Activated T-cell treated with anti-CD3 and anti-CD28 coated beads, Interleukin-2, amount 50 U/mL, for 48 hours (primary cell): ENCODE results near the gene SLCO3A1.

Experiments
- DNase-seq, 2 experiments: peaks; one replicate each; pipeline ENCODE4 v3.0.0-alpha.2; 2020

The SLCO3A1 gene

DNA sequence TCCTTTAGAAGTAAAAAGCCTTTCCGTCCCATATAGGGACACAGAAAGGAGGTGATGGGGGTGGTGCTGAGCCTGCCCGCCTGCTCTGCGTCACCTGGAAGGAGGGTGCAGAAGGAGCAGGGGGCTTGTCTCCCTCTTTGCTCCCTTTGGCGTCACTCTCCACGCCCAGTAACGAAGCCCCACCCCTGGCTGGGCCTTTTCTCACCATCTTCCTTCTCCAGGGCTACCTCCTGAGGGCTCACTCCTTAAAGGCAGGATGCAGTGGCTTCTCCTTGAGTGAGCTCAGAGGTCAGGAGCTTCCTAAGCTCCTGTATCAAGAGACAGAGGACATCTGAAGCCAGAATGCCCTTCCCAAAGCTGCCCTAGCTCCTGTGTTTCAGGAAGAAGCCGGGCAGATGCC is 31.5 kb downstream of the SLCO3A1 start:
- no peak for DNase-seq

DNA sequence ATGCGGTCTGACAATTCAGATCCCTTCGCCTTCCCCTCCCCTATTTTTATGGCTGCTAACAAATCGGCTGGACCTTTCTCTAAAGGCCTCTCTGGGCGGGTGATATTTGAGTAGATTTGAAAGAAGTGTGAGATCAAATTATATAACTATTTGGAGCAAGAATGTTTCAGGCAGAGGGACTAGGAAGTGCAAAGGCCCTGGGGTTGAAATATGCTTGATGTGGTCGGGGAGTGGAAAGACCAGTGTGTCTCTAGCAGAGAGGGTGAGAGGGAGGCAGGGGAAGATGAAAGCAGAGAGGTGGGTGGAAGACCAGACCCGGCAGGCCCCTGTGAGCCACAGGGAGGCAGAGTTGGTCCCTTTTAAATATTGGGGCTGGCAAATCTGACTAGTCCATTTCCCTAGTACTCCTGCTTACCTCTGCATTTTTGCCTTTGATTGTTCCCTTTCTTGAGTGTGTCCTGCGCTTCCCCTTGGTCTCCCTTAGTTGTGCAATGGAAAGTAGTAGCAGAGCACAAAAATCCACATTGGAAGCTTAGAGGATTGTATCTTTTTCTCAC is 32.3 kb downstream of the SLCO3A1 start:
- no peak for DNase-seq

DNA sequence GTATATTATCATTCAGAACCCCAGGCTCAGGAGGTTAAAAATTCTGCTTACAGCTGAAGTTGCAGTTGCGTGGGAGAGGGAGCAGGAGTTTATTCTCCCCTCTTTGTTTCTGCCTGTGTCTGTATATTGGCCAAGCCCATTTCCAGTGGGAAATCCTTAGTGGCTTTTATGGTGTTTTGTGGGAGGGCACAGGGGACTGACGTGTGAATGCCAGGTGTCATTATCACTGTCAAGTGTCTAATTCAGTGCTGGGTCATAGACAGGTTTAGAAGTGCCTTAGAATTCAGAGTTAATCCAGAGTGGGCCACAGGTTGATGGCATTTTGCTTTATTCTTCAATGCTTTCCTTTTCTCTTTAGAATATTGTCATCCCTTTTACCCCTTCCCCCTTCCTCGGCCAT is 33.4 kb downstream of the SLCO3A1 start:
- no peak for DNase-seq

- DNase-seq = no peak
Measured at GRCh38 chr15:91887321-91887720, 33.8 kb downstream of the SLCO3A1 start.

- DNase-seq = no peak
Measured at GRCh38 chr15:91887921-91888373, 34.4 kb downstream of the SLCO3A1 start.

GRCh38 chr15:91889111-91889815 is 35.8 kb downstream of the SLCO3A1 start:
- DNase-seq = no peak

GRCh38 chr15:91890614-91891013 is 37.1 kb downstream of the SLCO3A1 start:
- no peak for DNase-seq

GRCh38 chr15:91891101-91891500 is 37.6 kb downstream of the SLCO3A1 start:
- DNase-seq = no peak

DNA sequence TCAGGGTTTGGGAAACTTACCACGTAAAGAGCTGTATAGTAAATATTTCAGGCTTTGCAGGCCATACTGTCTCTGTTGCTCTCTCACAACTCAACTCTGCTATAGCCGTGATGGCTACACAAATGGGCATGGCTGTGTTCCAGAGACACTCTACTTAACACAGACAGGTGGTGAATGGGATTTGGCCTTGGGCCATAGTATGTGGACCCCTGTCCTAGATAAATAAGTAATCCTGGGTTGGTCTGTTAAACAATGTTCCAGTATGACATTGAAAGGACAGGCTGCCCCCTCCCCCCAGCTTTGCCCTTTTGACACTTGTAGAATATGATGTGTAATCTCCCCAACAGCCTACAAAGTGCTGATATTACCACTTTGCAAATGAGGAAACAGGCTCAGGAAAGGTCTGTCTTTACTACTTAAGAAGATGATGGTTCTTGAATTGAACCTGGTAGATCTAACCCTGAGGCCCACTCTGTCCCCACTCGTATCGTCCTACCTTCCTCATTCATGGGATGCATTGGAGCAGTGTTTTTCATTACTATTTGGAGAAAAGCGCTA is 38.4 kb downstream of the SLCO3A1 start:
- DNase-seq = no peak

- no peak for DNase-seq
Measured at GRCh38 chr15:91892436-91892835, 38.9 kb downstream of the SLCO3A1 start.

- no peak for DNase-seq
Measured at GRCh38 chr15:91894606-91895005, 41.1 kb downstream of the SLCO3A1 start.

- DNase-seq = no peak
Measured at GRCh38 chr15:91895051-91895450, 41.5 kb downstream of the SLCO3A1 start.

DNA sequence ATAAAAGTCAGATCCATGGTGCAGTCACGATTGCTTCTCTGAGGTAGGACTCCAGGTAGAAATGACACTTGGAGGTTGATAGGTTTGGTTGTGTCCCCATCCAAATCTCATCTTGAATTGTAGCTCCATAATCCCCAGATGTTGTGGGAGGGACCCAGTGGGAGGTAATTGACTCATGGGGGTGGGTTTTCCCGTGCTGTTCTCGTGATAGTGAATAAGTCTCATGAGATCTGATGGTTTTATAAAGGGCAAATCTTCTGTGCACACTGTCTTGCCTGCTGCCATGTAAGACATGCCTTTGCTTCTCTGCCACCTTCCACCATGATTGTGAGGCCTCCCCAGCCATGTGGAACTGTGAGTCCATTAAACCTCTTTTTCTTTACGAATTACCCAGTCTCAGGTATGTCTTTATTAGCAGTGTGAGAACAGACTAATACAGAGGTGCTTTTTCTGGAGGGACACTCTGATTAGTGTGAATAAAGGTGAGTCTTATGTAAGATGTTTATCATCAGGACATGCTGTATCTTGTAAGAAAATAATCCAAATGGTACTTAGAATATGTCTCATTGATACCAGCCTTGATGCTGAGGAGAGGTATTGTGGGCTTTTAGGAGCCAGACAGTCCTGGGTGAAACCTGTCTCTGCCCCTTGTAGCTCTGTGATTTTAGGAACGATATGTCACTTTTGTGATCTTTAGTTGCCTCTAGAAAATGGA is 43.0 kb downstream of the SLCO3A1 start:
- DNase-seq = no peak

DNA sequence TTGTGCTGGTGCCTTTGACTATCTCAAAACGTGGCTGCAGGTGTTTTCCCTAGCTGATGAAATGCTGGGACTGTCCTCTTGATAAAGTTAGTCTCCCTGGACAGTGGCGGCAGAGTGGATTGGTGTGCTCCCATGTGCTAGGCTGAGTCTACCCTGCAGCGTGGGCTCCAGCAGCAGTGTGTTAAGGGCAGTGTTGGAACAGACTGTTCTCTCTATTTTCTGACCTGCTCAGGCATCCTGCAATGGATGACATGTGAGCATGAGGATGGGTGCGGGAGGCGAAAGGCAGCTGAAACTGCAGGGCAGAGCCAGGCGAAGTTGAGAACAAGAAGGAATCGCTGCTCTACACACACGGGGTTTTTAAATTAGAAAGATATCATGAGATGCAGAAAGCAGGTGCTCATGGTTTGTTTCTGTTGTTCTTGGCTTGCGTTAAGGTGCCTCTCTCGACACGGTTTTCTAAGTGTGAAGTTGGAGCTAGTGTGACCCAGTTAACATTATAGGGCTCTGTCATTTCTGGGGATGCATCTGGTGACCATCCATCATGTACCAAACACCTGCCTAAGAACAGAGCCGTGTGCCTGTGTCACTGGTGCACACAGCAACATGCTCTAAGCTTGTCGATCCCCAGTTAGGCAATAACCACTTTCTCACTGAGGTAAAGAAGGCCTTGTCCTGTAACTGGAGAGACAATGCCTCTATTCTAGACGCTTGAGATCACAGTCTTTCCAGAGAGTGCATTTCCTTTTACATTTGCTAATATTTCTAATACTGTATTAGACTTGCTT is 44.3 kb downstream of the SLCO3A1 start:
- DNase-seq = no peak

GRCh38 chr15:91898843-91899242 is 45.3 kb downstream of the SLCO3A1 start:
- no peak for DNase-seq

DNA sequence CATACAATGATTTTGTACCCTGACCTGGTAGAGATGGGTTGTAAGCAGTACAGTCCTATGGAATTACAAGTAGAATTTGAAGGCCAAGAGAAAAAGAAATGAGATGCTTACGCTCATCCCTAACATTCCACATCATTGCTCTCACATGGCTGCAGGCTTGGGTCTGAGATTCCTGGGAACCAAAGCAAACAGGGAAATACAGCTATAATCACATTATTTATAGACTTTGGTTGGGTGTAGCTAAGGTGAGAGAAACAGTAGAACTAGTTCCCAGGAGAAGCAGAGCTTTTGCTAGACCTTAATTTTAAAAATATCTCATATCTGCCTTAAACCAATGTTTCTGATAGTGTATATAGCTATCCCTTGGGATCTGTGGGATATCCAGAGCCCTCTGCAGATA is 51.4 kb downstream of the SLCO3A1 start:
- no peak for DNase-seq

DNA sequence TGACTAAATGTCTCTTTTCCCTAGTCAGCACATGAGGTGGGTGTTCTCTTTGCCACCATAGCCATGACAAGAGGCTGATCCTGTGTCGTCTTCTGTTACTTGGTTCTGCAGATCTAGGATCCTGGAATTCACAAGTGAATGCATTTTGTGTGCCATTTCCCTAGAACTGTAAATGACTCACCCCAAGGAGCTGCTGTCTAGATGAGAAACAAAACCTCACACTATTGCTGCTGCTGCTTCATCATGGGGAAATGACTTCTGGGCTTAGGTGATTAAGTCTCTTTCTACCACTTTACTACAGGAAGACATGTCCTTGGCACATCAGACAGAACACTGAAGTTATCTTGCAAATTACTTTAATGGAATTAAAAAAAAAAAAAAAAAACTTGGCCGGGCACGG is 54.9 kb downstream of the SLCO3A1 start:
- DNase-seq = no peak

- no peak for DNase-seq
Measured at GRCh38 chr15:91909111-91909510, 55.6 kb downstream of the SLCO3A1 start.

DNA sequence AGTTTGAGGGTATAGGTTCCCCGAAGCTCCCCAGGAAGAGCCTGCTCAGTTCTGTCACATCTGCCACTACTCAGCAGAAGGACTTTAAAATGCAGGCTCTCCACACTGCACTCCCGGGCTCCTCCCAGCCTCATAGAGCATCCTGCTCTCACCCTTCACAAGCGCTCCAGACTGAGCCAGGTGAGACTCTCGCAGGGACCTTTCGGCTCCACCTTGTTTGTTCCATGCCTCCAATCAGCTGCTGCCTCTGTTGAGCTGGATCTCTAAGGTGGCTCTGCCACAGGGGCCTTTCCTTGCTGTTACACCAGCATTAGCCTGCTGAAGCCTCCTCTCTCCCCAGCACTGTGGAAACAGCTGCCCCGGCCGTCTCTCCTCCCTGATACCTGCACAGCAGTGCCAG is 56.1 kb downstream of the SLCO3A1 start:
- no peak for DNase-seq

DNA sequence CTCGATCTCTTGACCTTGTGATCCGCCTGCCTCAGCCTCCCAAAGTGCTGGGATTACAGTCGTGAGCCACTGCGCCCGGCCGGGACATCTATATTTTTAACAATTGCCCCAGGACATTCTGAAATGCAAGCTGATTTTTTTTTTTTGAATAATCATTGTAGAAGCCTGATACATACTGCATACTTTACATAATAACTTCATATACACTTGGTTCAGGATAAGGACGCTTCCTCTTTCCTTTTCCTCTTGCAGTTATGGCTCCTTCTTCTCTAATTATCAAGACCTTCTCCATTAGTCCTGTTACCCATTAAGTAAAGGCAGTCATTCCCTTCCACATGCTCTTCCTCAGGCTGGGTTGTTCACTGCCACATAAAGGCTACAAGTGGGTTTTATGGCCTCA is 58.3 kb downstream of the SLCO3A1 start:
- no peak for DNase-seq

DNA sequence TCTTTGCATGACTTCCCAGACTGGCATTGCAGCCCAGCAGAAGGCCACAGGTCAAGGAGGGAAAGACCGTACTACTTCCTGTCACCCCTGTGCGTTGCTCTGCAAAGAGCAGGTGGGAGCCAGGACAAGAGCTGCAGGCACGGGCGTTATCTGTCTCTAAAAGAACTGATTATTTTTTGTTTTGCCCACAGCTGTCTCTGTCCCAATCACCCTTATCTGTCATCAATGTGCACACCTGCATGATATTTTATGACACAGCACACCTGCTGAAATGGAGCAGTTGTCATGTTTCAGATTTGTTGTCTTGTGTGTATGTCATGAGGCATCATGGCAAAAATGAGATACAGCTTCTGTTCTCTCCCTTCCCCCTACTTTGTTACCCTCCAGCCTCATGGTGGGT is 58.8 kb downstream of the SLCO3A1 start:
- DNase-seq = no peak

GRCh38 chr15:91913560-91913959 is 60.1 kb downstream of the SLCO3A1 start:
- no peak for DNase-seq

- DNase-seq = no peak
Measured at GRCh38 chr15:91915576-91915975, 62.1 kb downstream of the SLCO3A1 start.
